Sigmoid colon (tissue), 7 donors: ENCODE data around the gene INTS6. TPM values are rescaled to one million over a fixed set of nuclear protein-coding genes. Genes with fewer than 3 reads are reported as not detected.

ENCODE experiments used
- DNase-seq: peaks from one replicate; pipeline ENCODE4 v3.0.0-alpha.2; 2019
- H3K27ac ChIP-seq, 4 donors: fragments of 200-600 bp; sonication (generic); one replicate each; pipeline ENCODE4 v1.5.1; 2016 to 2019; ENCODE audit warnings: mild to moderate bottlenecking in 1 of 4
- H3K27me3 ChIP-seq, 3 donors: fragments of 200-600 bp; sonication (generic); one replicate each; pipeline ENCODE4 v1.5.1; 2019; ENCODE audit warnings: mild to moderate bottlenecking in 1 of 3
- H3K36me3 ChIP-seq, 4 donors: fragments of 200-600 bp; sonication (generic); one replicate each; pipeline ENCODE4 v1.5.1; 2016 to 2019
- H3K4me1 ChIP-seq, 4 donors: fragments of 200-600 bp; sonication (generic); one replicate each; pipeline ENCODE4 v1.5.1; 2017 to 2019
- H3K4me3 ChIP-seq, 4 donors: fragments of 200-600 bp; sonication (generic); one replicate each; pipeline ENCODE4 v1.5.1; 2017 to 2019; ENCODE audit warnings: mild to moderate bottlenecking in 2 of 4, moderate library complexity in 1 of 4
- H3K9me3 ChIP-seq, 4 donors: fragments of 200-600 bp in 3 of 4; sonication (generic) in 3 of 4; one replicate each; pipeline versions ENCODE4 v1.5.1 to v1.6.1; 2013 to 2019
- EP300 ChIP-seq, 4 donors: sonication (generic); formaldehyde crosslinking; IDR thresholded peaks; one replicate each; pipeline ENCODE4 v1.6.1; 2017; ENCODE audit warnings: antibody characterized with exemption in 4 of 4
- POLR2A ChIP-seq, 2 donors: fragments of 450-650 bp; IDR thresholded peaks; one replicate each; pipeline ENCODE4 v1.6.1; 2016; ENCODE audit warnings: antibody characterized with exemption in 2 of 2, mild to moderate bottlenecking in 2 of 2, moderate library complexity in 2 of 2
- POLR2AphosphoS5 ChIP-seq, 4 donors: sonication (generic); formaldehyde crosslinking; IDR thresholded peaks; one replicate each; pipeline ENCODE4 v1.6.1; 2017; ENCODE audit warnings: antibody characterized with exemption in 4 of 4
- WGBS, 2 donors: extraction: QIAGEN DNeasy Blood & Tissue Kit; methylation state at CpG; one replicate each; pipeline ENCODE4 v1.1.7; 2013; 5-methylcytosine and 5-hydroxymethylcytosine counted together
- intact Hi-C: fragments of 100-400 bp; cut with DNase I; formaldehyde crosslinking; loops from one replicate; pipeline ENCODE4 v1.15.1; 2023
- polyA plus RNA-seq, 3 donors: library from polyadenylated mRNA; stranded (reverse); fragments of 200-250 nt; gene quantifications; one replicate each; pipeline ENCODE4 v1.2.3, GENCODE V29; 2013
- total RNA-seq, 4 donors: library from RNA; depleted of rRNA; stranded (reverse); fragments of >200 nt; gene quantifications; one replicate each; pipeline ENCODE4 v1.1.0, GENCODE V29; 2016
- TF ChIP-seq, protein P1 (sequence below), 4 experiments: fragments of 450-650 bp in 3 of 4; fragments of 200-600 bp in 1 of 4; IDR thresholded peaks; one replicate each; pipeline ENCODE4 v1.5.1; 2016 to 2019; ENCODE audit warnings: antibody characterized with exemption in 4 of 4, mild to moderate bottlenecking in 3 of 4, moderate library complexity in 2 of 4
- donor health status: healthy with polysubstance abuse.
- donor health status: Bipolar disorder and iron deficiency.
- donor health status: healthy.

The INTS6 gene
- total and polyA plus RNA-seq, 7 donors: 6.7 to 43.3 (median 30.0) TPM

DNA sequence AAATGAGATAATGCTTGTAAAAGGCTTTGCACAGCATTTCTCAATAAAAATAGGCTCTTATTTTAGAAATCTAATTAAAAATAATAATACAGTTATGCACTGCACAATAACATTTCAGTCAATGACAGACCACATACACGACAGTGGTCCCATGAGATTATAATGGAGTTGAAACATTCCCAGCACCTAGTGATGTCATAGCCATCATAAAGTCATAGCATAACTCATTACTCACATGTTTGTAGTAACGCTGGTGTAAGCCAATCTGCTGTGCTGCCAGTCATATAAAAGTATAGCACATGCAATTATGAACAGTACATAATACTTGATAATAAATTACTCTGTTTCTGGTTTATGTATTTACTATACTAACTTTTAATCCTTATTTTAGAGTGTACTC is 126.1 kb downstream of the INTS6 start:
- Histone ChIP-seq H3K27ac (no peak overlapping the region), H3K36me3 (no peaks in the 10 kb centered on the region)

DNA sequence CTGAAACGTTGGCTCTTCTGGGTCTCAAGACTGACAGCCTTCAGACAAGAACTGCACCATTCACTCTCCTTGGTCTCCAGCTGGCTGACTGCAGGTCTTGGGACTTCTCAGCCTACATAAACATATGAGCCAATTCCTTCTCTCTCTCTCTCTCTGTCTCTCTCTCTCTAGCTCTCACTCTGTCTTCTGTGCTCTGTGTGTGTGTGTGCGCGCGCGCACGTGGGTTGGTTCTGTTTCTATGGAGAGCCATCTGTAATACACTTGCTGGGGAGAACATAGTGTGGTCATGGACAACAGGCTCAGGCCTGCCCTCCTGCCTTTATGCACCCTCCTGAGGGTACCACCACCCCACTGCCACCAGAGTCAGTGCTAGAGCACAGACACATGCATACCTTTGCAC is 127.0 kb downstream of the INTS6 start:
- no peak for DNase-seq
- Histone ChIP-seq H3K27me3 (no peaks in the 10 kb centered on the region), H3K9me3 (no peaks in the 10 kb centered on the region), H3K4me3 (no peak overlapping the region), H3K36me3 (no peaks in the 10 kb centered on the region), H3K27ac (no peak overlapping the region), H3K4me1 (no peaks in the 10 kb centered on the region)
- no peak for TF ChIP-seq POLR2A (IDR thresholded peaks at IDR 0.05)
- intact Hi-C loops: no loop called here
- 94 to 95% methylated on average over 6 of the region's 6 CpGs for WGBS, 2 donors

More for the DNA sequence above, 126.1 kb downstream of the INTS6 start:
- no peaks in the 10 kb centered on the region for H3K27me3 ChIP-seq
- no peaks in the 10 kb centered on the region for H3K4me1 ChIP-seq
- no peak for DNase-seq
- intact Hi-C loops: no loop called here
- H3K4me3 ChIP-seq: no peak overlapping the region
- TF ChIP-seq POLR2AphosphoS5 (IDR thresholded peaks at IDR 0.05) (no peak), POLR2A (IDR thresholded peaks at IDR 0.05) (no peak), EP300 (IDR thresholded peaks at IDR 0.05) (no peak)
- TF ChIP-seq, protein P1, sequence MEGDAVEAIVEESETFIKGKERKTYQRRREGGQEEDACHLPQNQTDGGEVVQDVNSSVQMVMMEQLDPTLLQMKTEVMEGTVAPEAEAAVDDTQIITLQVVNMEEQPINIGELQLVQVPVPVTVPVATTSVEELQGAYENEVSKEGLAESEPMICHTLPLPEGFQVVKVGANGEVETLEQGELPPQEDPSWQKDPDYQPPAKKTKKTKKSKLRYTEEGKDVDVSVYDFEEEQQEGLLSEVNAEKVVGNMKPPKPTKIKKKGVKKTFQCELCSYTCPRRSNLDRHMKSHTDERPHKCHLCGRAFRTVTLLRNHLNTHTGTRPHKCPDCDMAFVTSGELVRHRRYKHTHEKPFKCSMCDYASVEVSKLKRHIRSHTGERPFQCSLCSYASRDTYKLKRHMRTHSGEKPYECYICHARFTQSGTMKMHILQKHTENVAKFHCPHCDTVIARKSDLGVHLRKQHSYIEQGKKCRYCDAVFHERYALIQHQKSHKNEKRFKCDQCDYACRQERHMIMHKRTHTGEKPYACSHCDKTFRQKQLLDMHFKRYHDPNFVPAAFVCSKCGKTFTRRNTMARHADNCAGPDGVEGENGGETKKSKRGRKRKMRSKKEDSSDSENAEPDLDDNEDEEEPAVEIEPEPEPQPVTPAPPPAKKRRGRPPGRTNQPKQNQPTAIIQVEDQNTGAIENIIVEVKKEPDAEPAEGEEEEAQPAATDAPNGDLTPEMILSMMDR (IDR thresholded peaks at IDR 0.05): no peak
- WGBS, 2 donors: 70 to 89% methylated on average over 2 of the region's 2 CpGs
- no peaks in the 10 kb centered on the region for H3K9me3 ChIP-seq

DNA sequence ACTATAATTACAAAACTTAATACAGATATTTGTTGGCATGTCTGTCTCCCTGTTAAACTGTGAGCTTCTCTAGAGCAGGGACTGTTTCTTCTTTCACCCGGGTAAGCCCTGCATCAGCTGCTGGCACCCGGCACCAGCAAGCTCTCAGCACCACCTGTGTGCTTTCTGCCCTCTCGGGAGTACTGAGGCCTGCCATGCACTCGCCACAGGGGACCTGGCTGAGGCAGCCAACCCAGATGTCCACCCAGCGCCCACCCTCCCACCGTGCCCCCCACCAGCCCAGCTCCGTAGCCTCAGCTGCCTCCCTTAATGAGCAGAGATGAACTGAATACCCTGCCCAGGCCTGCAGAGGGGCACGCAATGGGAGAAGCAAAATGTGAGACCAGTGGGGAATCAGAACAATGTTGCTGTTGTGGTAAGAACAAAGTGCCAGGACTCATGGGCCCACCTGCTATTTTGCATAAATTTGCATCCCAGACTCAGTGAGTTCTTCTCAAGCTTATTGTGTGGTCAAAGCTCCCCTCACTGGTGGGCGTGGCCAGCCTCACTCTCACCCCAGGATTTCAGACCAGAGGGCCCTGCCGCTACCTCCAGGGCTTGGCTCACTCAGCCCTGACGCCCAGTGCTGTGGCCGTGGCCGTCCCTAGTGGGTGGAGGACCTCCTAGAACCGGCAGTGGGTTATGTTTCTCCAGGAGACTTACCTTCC is 128.0 kb downstream of the INTS6 start:
- TF ChIP-seq POLR2AphosphoS5 (IDR thresholded peaks at IDR 0.05) (no peak), POLR2A (IDR thresholded peaks at IDR 0.05) (no peak), EP300 (IDR thresholded peaks at IDR 0.05) (no peak)
- TF ChIP-seq, protein P1 (IDR thresholded peaks at IDR 0.05): no peak
- DNase-seq: no peak
- WGBS, 2 donors: 75 to 82% methylated on average over 14 of the region's 14 CpGs
- no peaks in the 10 kb centered on the region for H3K4me1 ChIP-seq
- no peak overlapping the region for H3K4me3 ChIP-seq
- no peak overlapping the region for H3K27ac ChIP-seq
- no peaks in the 10 kb centered on the region for H3K9me3 ChIP-seq
- intact Hi-C loops: no loop called here
- no peaks in the 10 kb centered on the region for H3K27me3 ChIP-seq
- H3K36me3 ChIP-seq: no peaks in the 10 kb centered on the region

DNA sequence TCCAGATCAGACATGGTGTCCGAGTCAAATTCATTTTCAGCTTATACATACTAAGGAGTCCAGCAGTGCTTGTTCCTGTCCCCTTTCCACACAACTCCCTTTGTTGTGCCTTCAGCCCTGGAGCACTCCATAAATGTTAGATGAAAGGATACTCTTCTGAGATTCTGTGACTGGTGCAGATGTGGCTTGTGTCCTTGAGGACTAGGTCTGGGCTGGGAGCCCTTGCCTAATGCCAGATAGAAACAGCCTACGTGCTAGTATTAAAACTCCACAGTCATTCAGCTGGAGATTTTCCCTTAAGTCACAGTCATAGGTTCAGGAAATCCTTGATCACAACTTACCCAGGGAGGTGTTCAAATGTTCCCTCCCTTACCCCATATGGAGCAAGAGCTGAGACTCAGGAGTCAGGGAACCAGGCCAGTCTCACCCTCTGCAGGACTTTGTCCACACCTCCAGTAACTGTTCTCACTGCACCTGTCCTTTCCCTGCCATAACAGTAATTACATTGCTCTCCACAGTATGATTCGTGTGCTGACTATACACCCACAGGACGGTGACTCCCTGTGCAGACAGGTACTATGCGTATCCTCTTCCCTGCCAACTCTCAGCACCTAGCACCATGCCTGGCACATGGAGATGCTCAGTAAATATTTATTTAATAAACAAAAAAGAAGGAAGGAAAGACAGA is 128.9 kb downstream of the INTS6 start:
- Histone ChIP-seq H3K4me1 (no peaks in the 10 kb centered on the region), H3K9me3 (no peaks in the 10 kb centered on the region), H3K27ac (no peak overlapping the region), H3K27me3 (no peaks in the 10 kb centered on the region), H3K4me3 (no peak overlapping the region), H3K36me3 (no peaks in the 10 kb centered on the region)
- 43 to 84% methylated on average over 5 of the region's 5 CpGs for WGBS, 2 donors
- intact Hi-C loops: no loop called here
- TF ChIP-seq POLR2A (IDR thresholded peaks at IDR 0.05) (no peak), POLR2AphosphoS5 (IDR thresholded peaks at IDR 0.05) (no peak), EP300 (IDR thresholded peaks at IDR 0.05) (no peak)
- TF ChIP-seq, protein P1 (IDR thresholded peaks at IDR 0.05): no peak
- DNase-seq: no peak

DNA sequence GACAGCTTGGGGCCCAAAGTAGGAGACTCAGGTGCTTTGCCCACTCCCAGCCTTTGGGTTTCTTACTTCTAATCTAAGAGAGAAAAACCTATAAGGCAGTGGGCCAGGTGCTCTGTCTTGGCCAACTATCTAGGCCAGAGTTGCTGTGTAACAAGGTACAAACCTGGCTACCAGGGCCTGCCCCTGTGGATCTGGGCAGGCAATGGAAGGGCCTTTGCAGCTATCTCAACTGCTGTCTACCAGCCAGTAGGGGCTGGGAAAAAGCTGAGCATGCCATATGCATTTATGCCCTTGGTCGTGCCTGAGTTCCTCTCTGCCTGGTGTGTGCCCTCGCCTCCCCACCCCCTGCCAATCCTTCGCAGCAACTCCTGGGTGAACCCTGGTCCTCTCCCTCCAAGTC is 130.0 kb downstream of the INTS6 start:
- intact Hi-C loops: no loop called here
- TF ChIP-seq, protein P1 (IDR thresholded peaks at IDR 0.05): no peak
- TF ChIP-seq POLR2AphosphoS5 (IDR thresholded peaks at IDR 0.05) (no peak), POLR2A (IDR thresholded peaks at IDR 0.05) (no peak), EP300 (IDR thresholded peaks at IDR 0.05) (no peak)
- Histone ChIP-seq H3K4me3 (no peak overlapping the region), H3K4me1 (no peaks in the 10 kb centered on the region), H3K36me3 (no peaks in the 10 kb centered on the region), H3K27me3 (no peaks in the 10 kb centered on the region), H3K27ac (no peak overlapping the region), H3K9me3 (no peaks in the 10 kb centered on the region)
- 82 to 96% methylated on average over 3 of the region's 3 CpGs for WGBS, 2 donors
- DNase-seq: no peak
